Measurements from ENCODE around the gene ROPN1L.

DNA sequence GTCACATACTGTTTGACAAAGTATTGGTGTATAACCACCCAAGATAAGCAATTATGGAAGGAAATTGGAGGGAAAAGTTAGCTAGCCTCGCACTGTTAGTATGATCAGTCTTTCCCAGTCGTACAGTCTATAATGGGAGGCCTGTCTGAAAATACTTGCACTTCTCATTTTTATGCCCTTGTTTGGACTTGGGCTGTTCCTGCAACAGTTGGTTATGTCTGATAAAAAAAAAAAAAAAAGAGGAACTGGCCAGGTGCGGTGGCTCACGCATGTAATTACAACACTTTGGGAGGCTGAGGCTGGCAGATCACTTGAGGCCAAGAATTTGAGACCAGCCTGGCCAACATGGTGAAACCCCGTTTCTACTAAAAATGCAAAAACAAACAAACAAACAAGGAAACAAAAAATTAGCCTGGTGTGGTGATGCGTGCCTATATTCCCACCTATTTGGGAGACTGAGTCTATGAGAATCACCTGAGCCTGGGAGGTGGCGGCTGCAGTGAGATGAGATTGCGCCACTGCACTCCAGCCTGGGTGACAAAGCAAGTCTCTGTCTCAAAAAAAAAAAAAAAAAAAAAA lies 63.9 kb downstream of the ROPN1L start:
- TF ChIP-seq MAX (IDR thresholded peaks at IDR 0.05) (no peak), CTCF (IDR thresholded peaks at IDR 0.05 in 2 of 3, conservative IDR thresholded peaks at IDR 0.05 in 1 of 3; ENCODE audit: borderline replicate concordance in 1 of 3, insufficient read depth in 1 of 3, low read depth in 2 of 3, low read length in 2 of 3) (no peak), FOSL1 (IDR thresholded peaks at IDR 0.05; ENCODE audit: low read depth) (no peak), EGR1 (IDR thresholded peaks at IDR 0.05; ENCODE audit: low read depth) (no peak), SP1 (IDR thresholded peaks at IDR 0.05; ENCODE audit: low read depth) (no peak), POLR2A (IDR thresholded peaks at IDR 0.05; ENCODE audit: borderline replicate concordance, extremely low read depth, insufficient read depth, insufficient read length) (no peak), ZNF274 (IDR thresholded peaks at IDR 0.05; ENCODE audit: low read depth, low read length) (no peak), CBX3 (IDR thresholded peaks at IDR 0.05; ENCODE audit: low read depth) (no peak), POLR2AphosphoS5 (IDR thresholded peaks at IDR 0.05; ENCODE audit: low read depth, low read length) (no peak), ZFX (IDR thresholded peaks at IDR 0.05) (no peak), YY1 (IDR thresholded peaks at IDR 0.05; ENCODE audit: extremely low read depth, insufficient replicate concordance, low read depth, low read length) (no peak), EZH2phosphoT487 (IDR thresholded peaks at IDR 0.05; ENCODE audit: borderline replicate concordance) (no peak), EZH2 (IDR thresholded peaks at IDR 0.05) (no peak)
- TF ChIP-seq, protein P1, sequence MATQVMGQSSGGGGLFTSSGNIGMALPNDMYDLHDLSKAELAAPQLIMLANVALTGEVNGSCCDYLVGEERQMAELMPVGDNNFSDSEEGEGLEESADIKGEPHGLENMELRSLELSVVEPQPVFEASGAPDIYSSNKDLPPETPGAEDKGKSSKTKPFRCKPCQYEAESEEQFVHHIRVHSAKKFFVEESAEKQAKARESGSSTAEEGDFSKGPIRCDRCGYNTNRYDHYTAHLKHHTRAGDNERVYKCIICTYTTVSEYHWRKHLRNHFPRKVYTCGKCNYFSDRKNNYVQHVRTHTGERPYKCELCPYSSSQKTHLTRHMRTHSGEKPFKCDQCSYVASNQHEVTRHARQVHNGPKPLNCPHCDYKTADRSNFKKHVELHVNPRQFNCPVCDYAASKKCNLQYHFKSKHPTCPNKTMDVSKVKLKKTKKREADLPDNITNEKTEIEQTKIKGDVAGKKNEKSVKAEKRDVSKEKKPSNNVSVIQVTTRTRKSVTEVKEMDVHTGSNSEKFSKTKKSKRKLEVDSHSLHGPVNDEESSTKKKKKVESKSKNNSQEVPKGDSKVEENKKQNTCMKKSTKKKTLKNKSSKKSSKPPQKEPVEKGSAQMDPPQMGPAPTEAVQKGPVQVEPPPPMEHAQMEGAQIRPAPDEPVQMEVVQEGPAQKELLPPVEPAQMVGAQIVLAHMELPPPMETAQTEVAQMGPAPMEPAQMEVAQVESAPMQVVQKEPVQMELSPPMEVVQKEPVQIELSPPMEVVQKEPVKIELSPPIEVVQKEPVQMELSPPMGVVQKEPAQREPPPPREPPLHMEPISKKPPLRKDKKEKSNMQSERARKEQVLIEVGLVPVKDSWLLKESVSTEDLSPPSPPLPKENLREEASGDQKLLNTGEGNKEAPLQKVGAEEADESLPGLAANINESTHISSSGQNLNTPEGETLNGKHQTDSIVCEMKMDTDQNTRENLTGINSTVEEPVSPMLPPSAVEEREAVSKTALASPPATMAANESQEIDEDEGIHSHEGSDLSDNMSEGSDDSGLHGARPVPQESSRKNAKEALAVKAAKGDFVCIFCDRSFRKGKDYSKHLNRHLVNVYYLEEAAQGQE (IDR thresholded peaks at IDR 0.05; ENCODE audit: low read depth): no peak

Data from HCT116 (cell line).